ENCODE results near the gene SETD7. TPM values are rescaled to one million over a fixed set of nuclear protein-coding genes. Genes with fewer than 3 reads are reported as not detected.

Gene SETD7
- total RNA-seq, result 69.0 and 76.9 TPM in 2 replicates

DNA sequence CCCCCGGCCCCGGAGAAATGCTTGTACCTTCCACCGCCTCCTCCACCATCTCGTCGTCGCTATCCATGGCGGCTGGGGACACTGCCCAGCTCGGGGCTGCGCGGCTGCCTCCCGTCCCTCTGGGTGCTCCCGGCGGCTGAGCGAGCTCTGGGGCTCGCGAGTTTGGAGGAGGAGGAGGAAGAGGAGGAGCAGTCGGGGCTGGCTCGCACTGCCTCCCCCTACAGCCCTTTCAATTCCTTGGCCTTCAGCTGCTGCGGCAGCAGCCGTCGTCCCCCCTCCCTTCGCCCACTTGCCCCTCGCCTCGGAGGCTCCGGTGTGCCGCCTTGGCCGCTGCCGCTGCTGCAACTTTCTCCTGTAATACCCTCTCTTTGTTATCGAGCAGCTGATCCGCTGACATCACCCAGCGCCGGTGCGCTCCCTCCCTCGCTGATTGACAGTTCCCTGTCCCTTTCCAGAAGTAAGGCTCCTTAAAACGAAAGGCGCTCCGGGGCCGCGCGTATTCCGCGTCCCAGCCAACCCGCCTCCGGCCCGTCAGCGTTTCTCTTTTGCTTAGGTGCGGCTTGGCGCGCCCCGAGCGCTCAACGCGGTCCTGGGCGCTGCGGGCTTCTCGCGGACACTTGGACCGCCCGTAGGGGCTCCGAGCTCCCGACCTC is at the start of gene SETD7:
Gene SETD7 (minus strand): TSS at position 149 of the 653 bp plus-strand sequence. CDS start 82 bp downstream, at position 67.

GRCh38 chr4:139454111-139455045 is 101.6 kb downstream of the SETD7 start, which contains the start of gene RAB33B:
Gene RAB33B, plus strand, starts transcription at chr4:139454121. Its CDS starts 75 bp downstream, at chr4:139454196.

Other genes with a start within 250 kb of the SETD7 start
- gene RAB33B, start 102.1 kb downstream of the SETD7 start, total RNA-seq, result 9.8 and 15.4 TPM in 2 replicates
- gene MGST2, start 109.6 kb upstream of the SETD7 start, total RNA-seq, result 19.1 and 28.0 TPM in 2 replicates

Measured in nasal cavity respiratory epithelium epithelial cell of viscerocranial mucosa (primary cell).